GM19043 (cell line): Measurements from ENCODE around the gene SH3PXD2A.

Experiments
- ATAC-seq: cut with Tn5 transposase; IDR thresholded peaks from one replicate; pipeline ENCODE4 v1.9.1; 2021; ENCODE audit warnings: low read depth; ENCODE audit not compliant: unreplicated experiment

The SH3PXD2A gene

DNA sequence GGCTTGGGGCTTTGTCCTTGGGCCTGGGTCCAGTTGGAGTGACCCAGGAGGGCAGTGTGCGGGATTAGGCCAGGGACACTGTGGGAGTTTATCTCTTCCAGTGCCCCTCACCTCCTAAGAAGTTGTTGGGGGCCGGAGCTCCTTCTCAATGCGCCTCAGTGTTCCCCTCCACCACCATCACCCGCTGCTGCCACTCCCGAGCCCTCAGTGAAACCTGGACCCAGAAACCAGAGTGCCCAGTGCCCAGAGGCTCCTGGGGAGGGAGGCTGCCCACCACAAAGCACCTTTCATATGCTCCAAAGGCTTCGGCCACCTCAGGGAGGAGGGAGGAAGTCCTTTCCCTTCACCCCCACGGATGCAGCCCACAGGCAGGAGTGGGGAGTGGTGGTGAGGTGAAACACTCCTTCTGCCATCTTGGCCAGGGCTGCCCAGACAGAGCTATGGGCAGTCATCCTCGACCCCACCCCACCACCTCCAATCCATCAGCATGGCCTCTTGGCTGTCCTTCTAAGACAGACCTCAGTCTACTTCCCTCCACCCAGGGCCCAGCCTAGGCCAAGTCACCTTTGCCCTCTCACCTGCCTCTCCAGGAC is 99.0 kb downstream of the SH3PXD2A start:
- no peak for ATAC-seq

DNA sequence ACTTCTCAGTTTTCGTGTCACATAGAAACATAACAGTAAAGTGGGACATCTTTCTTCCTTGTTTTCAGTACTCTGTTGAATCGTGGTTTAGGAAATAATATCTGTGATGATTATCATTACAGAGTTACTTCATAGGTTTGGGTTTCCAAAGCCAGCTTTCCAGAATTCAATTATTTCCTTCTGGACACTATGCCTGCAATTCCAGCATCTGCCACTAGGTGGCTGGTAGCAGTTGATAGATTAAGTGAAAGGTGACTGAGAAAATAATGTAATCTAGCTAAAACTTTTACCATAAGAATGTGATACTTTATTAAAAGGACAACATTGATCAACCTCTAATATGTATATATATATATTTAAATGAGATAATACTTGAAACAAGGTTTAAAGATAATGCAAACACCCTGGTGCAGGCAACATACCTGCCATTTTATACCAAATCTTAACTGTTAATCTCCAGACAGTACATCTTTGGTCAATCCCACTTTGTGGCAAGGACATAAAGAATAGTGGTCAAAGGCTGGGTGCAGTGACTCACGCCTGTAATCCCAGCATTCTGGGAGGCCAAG is 102.6 kb downstream of the SH3PXD2A start:
- ATAC-seq: no peak

DNA sequence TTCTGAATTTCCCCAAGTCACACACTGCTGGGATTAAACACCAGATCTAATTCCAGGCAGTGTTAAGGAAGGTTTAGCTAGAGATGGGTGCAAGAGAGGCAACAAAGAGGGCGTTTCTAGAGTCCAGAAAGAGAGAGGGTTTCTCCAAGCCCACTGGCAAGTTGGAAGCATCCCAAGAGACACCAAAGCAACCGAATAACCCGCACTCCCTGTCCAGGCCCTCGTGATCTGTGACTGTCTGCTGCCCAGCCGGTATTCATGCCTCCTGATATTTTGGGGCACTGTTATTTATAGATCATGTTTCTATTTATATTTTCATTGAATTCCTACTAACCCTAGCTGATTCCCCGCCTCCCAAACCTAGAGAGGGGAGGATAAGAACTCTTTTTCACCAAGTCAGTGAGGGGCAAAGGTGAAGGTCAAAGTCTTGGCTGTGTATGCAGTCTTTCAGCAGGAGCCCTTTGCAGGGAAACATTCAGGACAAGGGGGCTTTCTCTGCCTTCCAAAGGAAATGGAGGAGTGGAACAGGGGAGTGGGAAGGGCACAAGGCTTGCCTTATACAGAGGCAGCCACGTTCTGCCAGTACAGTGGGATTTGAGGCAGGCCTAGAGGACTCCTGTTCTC is 103.6 kb downstream of the SH3PXD2A start:
- no peak for ATAC-seq

DNA sequence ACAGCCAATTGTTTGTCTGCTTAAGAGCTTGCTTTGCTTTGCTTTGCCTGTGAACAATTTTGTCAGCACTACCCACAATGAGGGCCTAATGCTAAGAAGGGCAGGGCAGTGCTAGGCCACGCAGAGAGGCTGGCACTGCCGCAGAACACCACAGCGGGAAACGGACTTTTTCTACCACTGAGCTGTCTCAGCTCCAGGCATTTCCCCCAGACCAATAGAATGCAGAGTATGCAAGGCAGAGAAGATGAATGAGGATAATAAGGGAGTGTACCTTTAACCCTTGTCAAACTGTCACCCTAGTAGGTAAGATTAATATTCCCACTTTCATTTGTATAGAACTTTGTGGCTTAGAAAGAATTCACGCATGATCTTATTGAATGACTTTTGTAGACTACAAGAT is 104.5 kb downstream of the SH3PXD2A start:
- ATAC-seq: no peak

GRCh38 chr10:103749779-103750178 is 105.6 kb downstream of the SH3PXD2A start:
- no peak for ATAC-seq

DNA sequence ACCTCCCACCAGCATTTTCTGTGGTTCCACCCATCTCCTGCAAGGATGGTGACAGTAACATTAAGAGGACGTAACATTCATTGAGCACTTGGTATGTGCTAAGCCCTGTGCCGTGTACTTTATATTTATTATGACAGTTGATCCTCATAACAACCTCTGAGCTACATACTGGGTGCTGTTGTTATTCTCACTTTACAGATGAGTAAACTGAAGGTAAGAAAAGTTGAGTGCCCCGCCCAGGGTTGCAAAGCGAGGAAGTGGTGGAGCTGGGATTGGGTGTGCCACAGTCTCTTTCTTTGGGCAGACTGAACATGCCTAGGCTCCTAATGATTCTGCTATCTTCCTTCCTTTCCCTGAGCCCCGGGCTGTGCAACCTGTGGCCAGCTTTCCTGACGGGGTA is 107.4 kb downstream of the SH3PXD2A start:
- ATAC-seq: no peak

- no peak for ATAC-seq
Measured at GRCh38 chr10:103747193-103747865, 108.0 kb downstream of the SH3PXD2A start.

DNA sequence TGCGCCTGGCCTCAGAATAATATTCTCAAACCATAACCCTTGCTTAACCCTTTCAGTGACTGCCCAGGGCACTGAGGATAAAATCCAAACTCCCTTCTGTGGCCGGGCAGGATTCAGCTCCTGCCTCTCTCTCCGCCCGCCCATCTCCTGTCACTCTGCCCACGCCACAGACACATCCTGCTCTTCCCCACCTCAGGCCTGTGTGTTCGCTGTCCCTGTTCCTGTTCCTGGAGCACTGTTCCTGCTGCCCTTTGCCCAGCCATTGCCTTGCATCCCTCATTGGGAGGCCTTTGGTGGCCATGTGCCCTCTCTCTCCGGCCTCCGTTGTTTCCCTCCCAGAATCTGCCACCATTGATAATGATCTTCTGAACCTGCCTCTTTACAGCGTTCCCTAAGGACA is 108.8 kb downstream of the SH3PXD2A start:
- no peak for ATAC-seq

GRCh38 chr10:103745341-103746247 is 109.8 kb downstream of the SH3PXD2A start:
- no peak for ATAC-seq

- ATAC-seq: no peak
Measured at GRCh38 chr10:103742824-103743223, 112.6 kb downstream of the SH3PXD2A start.

DNA sequence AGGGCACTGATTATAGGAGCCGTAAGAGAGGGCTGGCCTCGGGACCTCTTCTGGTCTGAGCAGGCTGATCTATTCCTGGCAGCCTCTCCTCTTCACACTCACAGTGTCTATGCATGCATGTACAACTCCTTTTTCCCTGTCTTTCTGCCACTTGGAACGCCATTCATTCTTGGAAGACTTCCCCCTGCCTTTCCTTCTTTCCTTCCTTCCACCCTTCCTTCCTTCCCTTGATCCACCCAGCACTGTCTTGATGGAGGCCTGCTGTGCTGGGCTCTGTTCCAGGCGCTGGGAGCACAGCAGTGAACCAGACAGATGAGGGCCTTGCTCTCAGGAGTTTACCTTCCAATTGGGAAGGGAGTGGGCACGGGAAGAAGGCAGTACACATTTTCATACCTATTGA is 114.8 kb downstream of the SH3PXD2A start:
- no peak for ATAC-seq

- no peak for ATAC-seq
Measured at GRCh38 chr10:103739039-103739764, 116.2 kb downstream of the SH3PXD2A start.

DNA sequence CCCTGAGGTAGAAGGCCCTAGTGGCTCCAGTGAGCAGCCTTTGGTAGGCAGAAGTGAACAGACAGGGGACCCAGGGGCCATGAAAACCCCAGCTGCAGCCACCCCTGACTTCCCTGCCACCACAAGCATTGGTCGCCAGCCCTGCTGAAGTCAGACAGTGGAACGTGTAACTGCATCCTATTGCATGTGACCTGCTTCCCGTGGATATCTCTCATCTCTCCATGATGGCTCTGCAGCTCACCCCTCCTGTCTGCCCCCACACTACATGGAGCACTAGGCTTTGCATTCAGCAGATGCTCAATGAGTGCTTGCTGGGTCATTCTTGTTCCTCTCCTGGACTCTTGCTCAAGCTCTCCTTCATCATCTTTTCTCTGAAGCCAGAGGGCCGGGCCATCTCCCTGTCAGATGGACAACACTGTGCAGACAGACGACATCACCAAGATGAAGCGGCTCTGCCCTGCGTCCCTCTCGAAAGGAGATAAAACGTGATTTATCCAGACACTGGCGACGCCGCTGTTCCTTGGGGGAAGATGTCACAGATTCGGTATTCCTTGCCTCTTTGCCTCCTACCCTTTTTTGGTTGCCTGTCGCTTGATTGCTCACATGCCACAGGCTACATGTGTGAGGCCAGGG is 117.5 kb downstream of the SH3PXD2A start:
- ATAC-seq: no peak

- no peak for ATAC-seq
Measured at GRCh38 chr10:103736763-103737162, 118.6 kb downstream of the SH3PXD2A start.

- ATAC-seq: no peak
Measured at GRCh38 chr10:103736044-103736443, 119.3 kb downstream of the SH3PXD2A start.

- ATAC-seq: no peak
Measured at GRCh38 chr10:103734731-103735130, 120.6 kb downstream of the SH3PXD2A start.

GRCh38 chr10:103733045-103733419 is 122.3 kb downstream of the SH3PXD2A start:
- no peak for ATAC-seq

GRCh38 chr10:103732339-103733044 is 122.9 kb downstream of the SH3PXD2A start:
- no peak for ATAC-seq
